GM12878 (cell line): ENCODE measurements around the gene TRHDE. TPM values are rescaled to one million over a fixed set of nuclear protein-coding genes. Genes with fewer than 3 reads are reported as not detected.

Experiments
- ATAC-seq: fragments of 200-7000 bp; cut with Tn5 transposase; 3 replicates; pipeline ENCODE4 v1.9.1; 2020; ENCODE audit warnings: mild to moderate bottlenecking, moderate library complexity
- BruUV-seq: library from RNA; stranded (reverse); fragments of 400-500 nt; replicated peaks from 2 replicates; lab custom pipeline; 2021; lab: Mats Ljungman, UMichigan
- CTCF ChIA-PET: fragments of 300-600 bp; sonication (Branson Sonifier 250); formaldehyde crosslinking; extraction: SDS; loops from one replicate; lab custom pipeline; 2021; ENCODE audit warnings: inconsistent platforms; lab: Yijun Ruan, JAX
- POLR2A ChIA-PET: fragments of 350-600 bp; formaldehyde crosslinking; extraction: SDS; loops from one replicate; lab custom pipeline; 2021; ENCODE audit warnings: inconsistent platforms; lab: Charles Lee
- RAD21 ChIA-PET: fragments of 300-600 bp; sonication (Branson Sonifier 250); formaldehyde crosslinking; loops from one replicate; lab custom pipeline; 2023; ENCODE audit warnings: antibody characterized with exemption; ENCODE audit not compliant: unreplicated experiment; lab: Charles Lee
- SMC1A ChIA-PET: fragments of 300-600 bp; sonication (Branson Sonifier 250); formaldehyde crosslinking; loops from one replicate; lab custom pipeline; 2023; ENCODE audit not compliant: unreplicated experiment, uncharacterized antibody; lab: Charles Lee
- DNase-seq: peaks from one replicate; pipeline ENCODE4 v3.0.0-alpha.2; 2011; ENCODE audit warnings: low read depth, low spot score
- FAIRE-seq: peaks from 3 replicates; lab custom pipeline; 2011; peaks lifted over from hg19 to GRCh38; lab: Jason Lieb, UNC
- H2AFZ ChIP-seq: 2 replicates; pipeline ENCODE4 v1.6.0; 2011; ENCODE audit warnings: low read depth, low read length, control low read depth; ENCODE audit not compliant: control insufficient read depth
- H3K27ac ChIP-seq: 2 replicates; pipeline ENCODE4 v1.5.1; 2011; ENCODE audit warnings: control low read depth; ENCODE audit not compliant: control insufficient read depth, insufficient read depth
- H3K27me3 ChIP-seq, 2 experiments: replicated peaks in 1 of 2; 2 replicates each; pipeline versions ENCODE4 v1.6.0 to v1.6.1; 2011; ENCODE audit warnings: low read length in 1 of 2; ENCODE audit not compliant: control insufficient read depth in 2 of 2, insufficient read depth in 2 of 2
- H3K36me3 ChIP-seq, 2 experiments: 2 replicates each; pipeline ENCODE4 v1.5.1; 2011; ENCODE audit warnings: low read length in 1 of 2; ENCODE audit not compliant: control insufficient read depth in 2 of 2, insufficient read depth in 2 of 2
- H3K4me1 ChIP-seq: 2 replicates; pipeline ENCODE4 v1.6.1; 2011; ENCODE audit warnings: mild to moderate bottlenecking, low read length, moderate library complexity, mixed read lengths; ENCODE audit not compliant: control insufficient read depth, insufficient read depth
- H3K4me2 ChIP-seq: 2 replicates; pipeline ENCODE4 v1.6.0; 2011; ENCODE audit warnings: control low read depth; ENCODE audit not compliant: control insufficient read depth, insufficient read depth
- H3K4me3 ChIP-seq: fragments of 200-600 bp; sonication (generic); 2 replicates; pipeline ENCODE4 v1.5.1; 2016
- H3K79me2 ChIP-seq: 2 replicates; pipeline ENCODE4 v1.6.0; 2011; ENCODE audit warnings: low read length; ENCODE audit not compliant: control insufficient read depth, insufficient read depth
- H3K9ac ChIP-seq: 2 replicates; pipeline ENCODE4 v1.8.0; 2011; ENCODE audit warnings: low read length, control low read depth, mixed read lengths; ENCODE audit not compliant: control insufficient read depth, insufficient read depth
- H3K9me3 ChIP-seq: replicated peaks from 3 replicates; pipeline ENCODE4 v1.5.1; 2011; ENCODE audit warnings: mild to moderate bottlenecking, low read length; ENCODE audit not compliant: control insufficient read depth, insufficient read depth
- H4K20me1 ChIP-seq: 2 replicates; pipeline ENCODE4 v1.6.0; 2011; ENCODE audit not compliant: control insufficient read depth, insufficient read depth
- BACH1 ChIP-seq: fragments of 450-650 bp; IDR thresholded peaks from 2 replicates; pipeline ENCODE4 v1.6.1; 2017; ENCODE audit warnings: mild to moderate bottlenecking, borderline replicate concordance
- CBFB ChIP-seq: IDR thresholded peaks from 2 replicates; pipeline ENCODE4 v1.6.1; 2016; ENCODE audit warnings: antibody characterized with exemption, low read depth
- ESRRA ChIP-seq: IDR thresholded peaks from 2 replicates; pipeline ENCODE4 v1.6.1; 2012; ENCODE audit warnings: mild to moderate bottlenecking, low read length, improper control_type of control experiment
- HDAC2 ChIP-seq: fragments of 200-600 bp; sonication (generic); IDR thresholded peaks from 2 replicates; pipeline ENCODE4 v1.6.1; 2017
- IKZF1 ChIP-seq: fragments of 450-650 bp; conservative IDR thresholded peaks from 2 replicates; pipeline ENCODE4 v1.6.1; 2017; ENCODE audit warnings: antibody characterized with exemption, mild to moderate bottlenecking
- MLLT1 ChIP-seq: fragments of 450-650 bp; IDR thresholded peaks from 2 replicates; pipeline ENCODE4 v1.6.1; 2016; ENCODE audit warnings: mild to moderate bottlenecking
- NFXL1 ChIP-seq: fragments of 450-650 bp; IDR thresholded peaks from 2 replicates; pipeline ENCODE4 v1.6.1; 2017; ENCODE audit warnings: antibody characterized with exemption, mild to moderate bottlenecking, borderline replicate concordance
- SMARCA5 ChIP-seq: fragments of 450-650 bp; IDR thresholded peaks from 2 replicates; pipeline ENCODE4 v1.6.1; 2017; ENCODE audit warnings: mild to moderate bottlenecking
- STAT1 ChIP-seq: fragments of 450-650 bp; conservative IDR thresholded peaks from 2 replicates; pipeline ENCODE4 v1.6.1; 2014; ENCODE audit warnings: antibody characterized with exemption, mild to moderate bottlenecking
- ZBTB11 ChIP-seq: fragments of 450-650 bp; formaldehyde crosslinking; IDR thresholded peaks from 2 replicates; pipeline ENCODE4 v1.5.0; 2022; ENCODE audit warnings: mild to moderate bottlenecking, missing genetic modification characterization
- ZNF687 ChIP-seq: fragments of 450-650 bp; IDR thresholded peaks from 2 replicates; pipeline ENCODE4 v1.6.1; 2017; ENCODE audit warnings: mild to moderate bottlenecking, moderate library complexity
- WGBS: methylation state at CpG from one replicate; pipeline ENCODE4 v1.1.6; 2016; ENCODE audit warnings: low lambda C conversion rate; ENCODE audit not compliant: insufficient replicate concordance, insufficient coverage; ENCODE audit errors: missing lambda C conversion rate; 5-methylcytosine and 5-hydroxymethylcytosine counted together
- in situ Hi-C: fragments of 300-500 bp; cut with MboI; formaldehyde crosslinking; loops from 9 replicates; pipeline ENCODE4 v1.14.3; 2018; ENCODE audit warnings: mixed read lengths
- intact Hi-C: fragments of 100-400 bp; cut with micrococcal nuclease; formaldehyde crosslinking; loops from one replicate; pipeline ENCODE4 v1.14.2; 2022; ENCODE audit not compliant: unreplicated experiment
- polyA plus RNA-seq, 11 experiments: library from polyadenylated mRNA; depleted of rRNA in 4 of 11; unstranded in 6 of 11; stranded (reverse) in 5 of 11; fragments of >200 nt; fragmentation: Nextera tagmentation in 4 of 11; fragmentation: Illumina TruSeq in 1 of 11; extraction: Ambion mirVana in 4 of 11; extraction: Trizol in 1 of 11; gene quantifications; 1 replicate in 1 of 11; 2 replicates in 10 of 11; pipeline versions ENCODE4 v1.2.1 to v1.2.3, GENCODE V29; 2011 to 2016; ENCODE audit warnings: inconsistent platforms in 2 of 11, missing spikeins in 2 of 11, low read depth in 1 of 11
- total RNA-seq, 4 experiments: library from RNA; depleted of rRNA in 3 of 4; stranded (reverse); fragments of >200 nt in 3 of 4; fragmentation: Illumina TruSeq in 1 of 4; extraction: Trizol in 1 of 4; gene quantifications; 2 replicates each; pipeline versions ENCODE4 v1.2.1 to v1.2.3, GENCODE V29; 2013 to 2021

TRHDE gene
- total and polyA plus RNA-seq, 10 of the 15 experiments (the other 5 are each of a cell fraction or from before 2014, with no cell fraction given): not detected

- no peak overlapping the region for H3K27ac ChIP-seq
- H3K27me3 ChIP-seq: no peaks in the 10 kb centered on the region
- ChIA-PET POLR2A (no interaction called here), SMC1A (no interaction called here), RAD21 (no interaction called here), CTCF (no interaction called here)
- in situ Hi-C loops: no loop called here
- no peak overlapping the region for H3K9ac ChIP-seq
- H3K9me3 ChIP-seq: no peaks in the 10 kb centered on the region
- no peaks in the 10 kb centered on the region for H3K36me3 ChIP-seq
- FAIRE-seq: no peak
- no peaks in the 10 kb centered on the region for H3K4me1 ChIP-seq
- H4K20me1 ChIP-seq: no peaks in the 10 kb centered on the region
- no peaks in the 10 kb centered on the region for H3K79me2 ChIP-seq
- H3K4me2 ChIP-seq: no peak overlapping the region
- intact Hi-C loops: no loop called here
- no peak for ATAC-seq
- DNase-seq: no peak
- BruUV-seq: no TSS peak
- H3K4me3 ChIP-seq: no peak overlapping the region
- TF ChIP-seq STAT1 (no peak), NFXL1 (no peak), CBFB (no peak), MLLT1 (no peak)
- no peak overlapping the region for H2AFZ ChIP-seq
Measured at GRCh38 chr12:72388322-72388721, 116.2 kb downstream of the TRHDE start.

- no peak overlapping the region for H3K4me3 ChIP-seq
- POLR2A ChIA-PET: no interaction called here
- FAIRE-seq (no peak), ATAC-seq (no peak), DNase-seq (no peak)
- no peak overlapping the region for H3K27ac ChIP-seq
- no peaks in the 10 kb centered on the region for H4K20me1 ChIP-seq
- CTCF ChIA-PET: no interaction called here
- no peak overlapping the region for H3K4me2 ChIP-seq
- no peaks in the 10 kb centered on the region for H3K79me2 ChIP-seq
- no peaks in the 10 kb centered on the region for H3K36me3 ChIP-seq
- no peaks in the 10 kb centered on the region for H3K27me3 ChIP-seq
- H2AFZ ChIP-seq: no peak overlapping the region
- 100% methylated on average over 1 of the region's 1 CpG for WGBS
- H3K4me1 ChIP-seq: no peaks in the 10 kb centered on the region
- SMC1A ChIA-PET: no interaction called here
- no peaks in the 10 kb centered on the region for H3K9me3 ChIP-seq
- BruUV-seq: no TSS peak
- no peak overlapping the region for H3K9ac ChIP-seq
- intact Hi-C loops (no loop called here), in situ Hi-C loops (no loop called here)
- RAD21 ChIA-PET: no interaction called here
- TF ChIP-seq HDAC2: no peak
- TF ChIP-seq IKZF1: no peak
- no peak for TF ChIP-seq ZNF687
- TF ChIP-seq ZBTB11 (CRISPR knock-in tag): no peak
- no peak for TF ChIP-seq BACH1
- TF ChIP-seq ESRRA: no peak
- TF ChIP-seq STAT1: no peak
- TF ChIP-seq SMARCA5: no peak
Measured at GRCh38 chr12:72390146-72390545, 118.0 kb downstream of the TRHDE start.
